ENCODE data around the gene SPTBN4.
"Not testable (repeated sequence)": the region's sequence is repeated elsewhere in the genome, so short reads cannot be mapped to it uniquely, and the experiment has no call there.

Gene SPTBN4

DNA sequence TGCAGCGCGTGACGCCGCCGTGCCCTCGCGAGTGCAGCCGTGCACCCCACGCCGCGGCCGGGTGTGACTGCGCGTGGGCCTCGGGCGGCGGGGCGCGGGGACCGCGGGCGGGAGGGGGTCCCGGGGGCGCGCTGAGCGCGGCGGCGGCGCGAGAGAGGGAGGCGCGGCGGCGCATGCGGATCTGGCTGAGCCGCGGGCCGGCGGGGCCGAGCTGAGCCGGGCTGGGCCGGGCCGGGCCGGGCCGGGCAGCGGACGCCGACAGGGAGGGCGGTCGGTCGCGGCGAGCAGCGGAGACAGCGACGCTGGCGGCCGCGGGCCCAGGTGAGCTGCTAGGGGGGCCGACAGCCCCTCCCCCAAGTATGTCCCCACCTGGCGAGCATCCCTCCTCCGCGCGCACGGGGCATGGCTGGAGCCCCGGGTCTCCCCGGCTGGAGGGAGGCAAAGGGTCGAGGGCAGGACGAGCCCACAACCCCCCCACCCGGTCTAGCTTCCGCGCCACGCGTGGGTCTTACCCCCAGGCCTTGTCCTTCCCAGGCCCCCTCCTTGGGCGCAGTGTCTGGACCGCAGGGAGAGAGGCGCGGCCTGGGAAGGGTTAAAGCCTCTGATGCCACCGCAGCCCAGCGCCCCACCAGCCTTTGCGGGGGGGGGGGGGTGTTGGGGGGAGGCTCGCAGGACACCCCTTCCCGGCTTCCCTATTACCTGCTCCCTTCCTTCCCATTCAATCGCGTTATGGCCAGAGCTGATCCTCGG is at the start of gene SPTBN4:
SPTBN4 (plus strand) TSS at position 17 of the 750 bp plus-strand sequence. CDS start 5,621 bp downstream, outside the sequence.
- DNase-seq (ENCODE audit: low read depth in 2 of 2), result no peak

DNA sequence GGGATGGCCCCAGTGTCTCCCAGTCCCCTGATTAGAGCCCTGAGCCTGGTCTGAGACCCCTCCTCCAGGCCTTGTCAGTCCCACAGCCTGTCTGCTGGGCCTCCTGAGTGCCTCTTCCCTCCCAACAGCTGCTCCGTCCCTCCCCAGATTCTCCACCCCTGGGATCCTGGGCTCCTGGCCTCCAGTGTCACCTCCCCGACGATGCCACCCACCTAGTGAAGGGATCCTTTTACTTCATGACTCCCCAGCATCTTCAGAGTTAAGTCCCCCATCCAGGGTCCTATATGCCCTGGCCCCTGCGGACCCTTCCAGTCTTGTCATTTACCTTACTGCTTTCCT is 49.2 kb upstream of the SPTBN4 start:
- DNase-seq (ENCODE audit: low read depth in 2 of 2), result no peak

DNA sequence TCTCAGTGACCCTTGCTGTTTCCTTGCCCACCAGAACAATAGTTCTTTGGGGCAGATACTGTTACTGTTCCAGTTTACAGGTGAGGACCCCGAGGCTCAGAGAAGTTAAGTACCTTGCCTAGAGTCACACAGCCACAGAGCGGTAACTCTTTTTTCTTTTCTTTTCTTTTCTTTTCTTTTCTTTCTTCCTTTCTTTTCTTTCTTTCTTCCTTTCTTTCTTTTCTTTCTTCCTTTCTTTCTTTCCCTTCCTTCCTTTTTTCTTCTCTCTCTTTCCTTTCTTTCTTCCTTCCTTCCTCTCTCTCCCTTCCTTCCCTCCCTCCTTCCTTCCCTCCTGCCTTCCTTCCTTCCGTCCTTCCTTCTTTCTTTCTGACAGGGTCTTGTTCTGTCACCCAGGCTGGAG is 48.8 kb upstream of the SPTBN4 start:
- no peak for DNase-seq (ENCODE audit: low read depth in 2 of 2)

DNA sequence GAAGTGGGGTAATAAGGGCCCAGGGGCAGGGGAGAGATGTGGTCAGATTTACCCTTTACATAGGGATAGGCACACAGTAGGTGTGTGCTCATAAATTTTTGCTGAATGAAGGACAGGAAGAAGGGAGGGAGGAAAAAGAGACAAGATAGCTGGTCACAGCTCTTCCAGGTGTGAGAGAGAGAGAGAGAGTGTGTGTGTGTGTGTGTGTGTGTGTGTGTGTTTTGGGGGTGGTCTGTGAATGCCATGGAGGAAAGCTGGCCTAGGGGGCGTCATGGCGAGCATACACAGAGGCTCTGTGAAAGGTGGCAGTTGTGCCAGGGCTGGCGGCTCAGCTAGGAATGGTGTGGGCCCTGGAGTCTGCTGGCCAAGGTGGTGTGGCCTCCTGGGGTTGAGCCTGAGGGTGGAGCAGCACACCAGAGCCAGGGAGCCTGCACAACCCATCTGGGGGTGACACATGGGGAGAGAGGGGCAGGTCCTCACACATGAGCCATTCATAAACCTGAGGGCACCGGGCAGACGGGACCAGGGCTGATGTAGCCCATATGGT is 47.7 kb upstream of the SPTBN4 start:
- no peak for DNase-seq (ENCODE audit: low read depth in 2 of 2)

DNA sequence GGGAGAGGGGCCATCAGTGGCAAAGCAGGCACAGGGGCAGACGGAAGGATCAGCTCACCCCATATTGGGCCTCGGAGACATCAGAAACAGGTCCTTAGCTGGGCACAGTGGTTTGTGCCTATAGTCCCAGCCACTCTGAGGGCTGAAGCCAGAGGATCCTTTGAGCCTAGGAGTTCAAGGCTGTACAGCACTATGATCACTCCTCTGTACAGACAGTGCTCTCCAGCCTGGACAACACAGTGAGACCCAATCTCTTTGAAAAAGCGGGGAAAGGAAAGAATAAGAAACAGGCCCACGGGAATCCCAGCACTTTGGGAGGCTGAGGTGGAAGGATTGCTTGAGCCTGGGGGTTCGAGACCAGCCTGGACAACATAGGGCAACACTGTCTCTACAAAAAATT is 47.0 kb upstream of the SPTBN4 start:
- no peak for DNase-seq (ENCODE audit: low read depth in 2 of 2)

DNA sequence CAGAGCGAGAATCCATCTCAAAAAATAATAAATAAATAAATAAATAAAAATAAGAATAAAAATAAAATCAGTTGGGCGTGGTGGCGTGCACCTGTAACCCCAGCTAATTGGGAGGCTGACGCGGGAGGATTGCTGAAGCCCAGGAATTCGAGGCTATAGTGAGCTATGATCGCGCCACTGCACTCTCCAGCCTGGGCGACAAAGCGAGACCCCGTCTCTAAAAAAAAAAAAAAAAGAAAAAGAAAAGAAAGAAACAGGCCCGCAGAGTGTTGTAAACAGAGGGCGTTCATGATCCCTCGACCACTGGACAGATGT is 46.4 kb upstream of the SPTBN4 start:
- DNase-seq (ENCODE audit: low read depth in 2 of 2), result no peak

DNA sequence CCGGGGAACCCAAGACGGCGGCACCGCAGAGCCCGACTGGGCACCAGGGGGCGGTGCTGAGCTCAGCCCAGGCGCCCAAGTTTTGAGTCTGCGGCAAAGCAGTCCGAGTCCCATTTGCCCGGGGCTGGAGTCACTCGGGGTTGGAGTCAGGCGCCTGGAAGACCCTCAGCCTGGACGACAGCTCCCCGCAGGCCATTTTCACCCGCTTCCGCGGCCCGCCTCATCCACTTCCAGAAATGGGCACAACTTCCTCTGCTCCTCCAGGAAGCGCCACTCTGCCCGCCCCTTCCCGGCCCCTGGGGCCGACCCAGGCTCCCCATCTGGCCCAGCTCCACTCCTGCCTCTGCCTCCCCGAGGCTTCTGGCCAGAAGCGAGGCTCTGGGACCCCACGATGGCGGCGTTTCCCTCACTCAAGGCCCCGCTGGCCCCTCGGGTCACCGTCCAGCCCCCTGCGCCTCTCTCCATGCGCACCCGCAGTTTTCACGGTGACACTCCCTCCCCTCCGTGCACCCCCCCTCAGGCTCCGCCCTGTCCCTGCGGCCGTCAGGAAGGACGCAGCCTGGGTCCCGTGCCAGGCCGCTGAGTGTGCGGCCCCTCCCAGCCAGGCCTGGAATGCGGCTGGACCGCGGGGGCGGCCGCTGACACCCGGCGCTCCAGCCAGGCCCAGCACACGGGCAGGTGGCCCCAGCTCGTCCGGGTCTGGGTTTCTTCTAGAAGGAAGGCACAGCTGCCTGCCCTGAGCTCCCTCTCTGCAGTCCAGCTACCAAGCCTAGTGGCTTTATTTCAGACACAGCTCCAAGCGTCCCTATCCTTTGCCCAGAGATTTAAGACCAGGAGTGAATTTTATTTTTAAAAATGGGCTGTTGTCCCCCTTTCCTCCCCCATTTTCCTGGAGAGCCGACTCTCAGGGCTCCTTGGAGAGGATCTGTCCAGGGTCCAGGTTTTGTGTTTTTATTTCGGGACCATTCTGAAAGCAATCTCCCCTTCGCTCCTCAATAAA is 45.7 kb upstream of the SPTBN4 start:
- DNase-seq (ENCODE audit: low read depth in 2 of 2), result peak; percentile 56

DNA sequence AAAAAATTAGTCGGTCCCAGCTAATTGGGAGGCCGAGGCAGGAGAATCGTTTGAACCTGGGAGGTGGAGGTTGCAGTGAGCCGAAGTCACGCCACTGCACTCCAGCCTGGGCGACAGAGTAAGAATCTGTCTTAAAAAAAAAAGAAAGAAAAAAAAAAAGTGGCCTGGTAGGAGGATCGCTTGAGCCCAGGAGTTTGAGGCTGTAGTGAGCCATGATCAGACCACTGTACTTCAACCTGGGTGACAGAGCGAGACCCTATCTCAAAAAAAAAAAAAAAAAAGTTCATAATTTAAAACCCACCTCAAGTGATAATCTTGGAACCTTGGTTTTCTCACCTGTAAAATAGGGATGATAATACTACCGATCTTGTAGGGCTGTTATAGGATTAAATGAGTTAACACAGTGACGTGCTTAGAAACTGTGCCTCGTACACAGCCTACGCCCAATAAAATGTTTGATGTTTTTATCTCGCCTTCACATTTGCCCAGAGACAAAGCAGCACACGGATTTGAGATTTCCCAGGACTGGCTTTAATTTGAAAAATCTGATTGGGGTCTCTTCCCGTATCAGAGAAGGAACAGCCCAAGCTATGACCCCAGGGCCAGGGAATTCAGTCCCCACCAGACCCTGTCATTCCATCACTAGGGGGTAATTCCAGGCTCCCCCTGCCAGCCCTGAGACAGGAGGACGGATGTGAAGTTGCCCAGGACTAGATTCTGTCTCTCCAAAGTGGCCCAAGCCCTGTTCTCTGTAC is 44.6 kb upstream of the SPTBN4 start:
- DNase-seq (ENCODE audit: low read depth in 2 of 2), result no peak

DNA sequence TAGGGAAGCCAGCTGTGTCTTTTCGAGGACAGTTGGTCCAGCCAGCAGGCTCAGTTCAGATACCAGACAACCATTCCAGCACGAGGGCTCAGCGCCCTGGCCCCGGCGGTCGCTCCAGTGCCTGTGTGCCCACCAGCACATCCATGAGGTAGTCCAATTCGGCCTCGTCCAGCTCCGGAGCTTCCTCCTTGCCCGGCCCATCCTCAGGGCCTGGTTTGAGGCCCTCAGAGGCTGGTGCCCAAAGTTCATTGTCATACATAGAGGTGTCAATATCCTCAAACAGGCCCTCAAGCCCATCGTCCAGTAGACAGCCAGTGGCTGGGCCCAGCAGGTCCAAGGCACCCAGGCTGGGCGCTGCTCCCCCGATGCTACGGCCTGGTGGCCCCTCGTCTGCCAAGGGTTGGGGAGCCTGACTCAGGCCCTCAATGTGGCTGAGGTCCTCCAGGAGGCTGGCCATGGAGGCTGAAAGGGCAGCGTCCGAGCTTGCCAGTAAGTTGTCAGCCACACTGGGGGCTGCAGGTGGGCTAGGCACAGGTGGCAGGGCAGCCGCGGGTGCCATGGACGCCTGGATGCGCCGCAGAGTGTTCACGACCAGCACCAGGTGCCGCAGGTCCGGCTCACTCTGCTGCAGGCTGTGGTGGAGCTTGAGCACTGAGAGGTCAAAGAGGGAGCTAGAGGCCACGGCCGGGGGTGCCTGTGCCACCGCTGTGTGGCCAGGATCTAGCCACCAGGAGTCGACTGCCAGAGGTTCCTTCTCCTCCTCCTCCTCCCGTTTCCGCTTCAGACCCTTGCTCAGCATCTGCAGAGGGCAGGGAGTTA is 43.8 kb upstream of the SPTBN4 start:
- DNase-seq (ENCODE audit: low read depth in 2 of 2), result no peak

DNA sequence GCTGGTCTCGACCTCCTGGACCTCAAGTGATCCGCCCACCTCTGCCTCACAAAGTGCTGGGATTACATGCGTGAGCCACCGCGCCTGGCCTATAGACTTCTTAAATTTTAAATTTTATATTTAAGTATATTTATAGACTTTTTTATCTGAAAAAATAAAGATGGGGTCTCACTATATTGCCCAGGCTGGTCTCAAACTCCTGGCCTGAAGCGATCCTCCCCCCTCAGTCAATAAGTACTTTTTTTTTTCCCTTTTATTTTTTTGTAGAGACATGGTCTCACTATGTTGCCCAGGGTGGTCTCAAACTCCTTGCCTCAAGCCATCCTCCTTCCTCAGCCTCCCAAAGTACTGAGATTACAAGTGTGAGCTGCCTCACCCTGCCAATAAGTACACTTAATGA is 42.9 kb upstream of the SPTBN4 start:
- DNase-seq (ENCODE audit: low read depth in 2 of 2), result no peak

DNA sequence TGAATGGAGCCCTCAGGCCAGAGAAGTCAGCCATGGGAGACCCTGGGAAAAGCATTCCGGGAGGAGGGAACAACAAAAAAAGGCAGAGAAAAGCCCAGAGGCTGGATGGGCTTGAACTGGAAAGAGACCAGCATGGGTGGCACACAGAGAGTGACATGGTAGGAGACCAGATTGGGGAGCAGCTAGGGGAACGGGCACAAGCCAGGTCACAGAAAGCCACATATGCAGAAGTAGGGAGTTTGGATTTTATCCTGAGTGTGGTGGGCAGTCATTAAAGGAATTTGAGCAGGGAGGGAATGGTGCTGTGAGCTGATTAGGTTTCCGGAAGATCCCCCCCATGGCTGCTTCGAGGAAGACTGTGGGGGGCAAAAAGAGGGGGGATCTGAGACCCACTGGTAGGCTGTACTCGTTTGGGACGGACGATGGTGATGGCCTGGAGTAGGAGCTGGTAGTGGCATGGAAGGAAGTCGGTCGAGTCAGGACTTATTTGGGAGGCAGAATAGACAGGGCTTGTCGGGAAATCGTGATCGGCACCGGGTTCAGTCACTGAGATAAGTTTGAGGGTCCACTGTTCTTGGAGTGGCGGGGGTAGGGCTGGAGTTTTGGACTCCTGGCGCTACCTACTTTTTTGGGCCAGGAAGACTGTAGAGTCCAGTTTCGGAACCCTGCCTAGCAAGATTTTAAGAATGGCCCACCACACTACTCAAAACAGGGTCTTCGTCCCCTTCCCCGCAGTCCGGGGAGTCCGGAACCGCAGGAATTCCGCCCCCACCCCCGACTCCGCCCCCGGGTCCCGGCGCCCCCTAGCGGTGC is 42.0 kb upstream of the SPTBN4 start:
- no peak for DNase-seq (ENCODE audit: low read depth in 2 of 2)

DNA sequence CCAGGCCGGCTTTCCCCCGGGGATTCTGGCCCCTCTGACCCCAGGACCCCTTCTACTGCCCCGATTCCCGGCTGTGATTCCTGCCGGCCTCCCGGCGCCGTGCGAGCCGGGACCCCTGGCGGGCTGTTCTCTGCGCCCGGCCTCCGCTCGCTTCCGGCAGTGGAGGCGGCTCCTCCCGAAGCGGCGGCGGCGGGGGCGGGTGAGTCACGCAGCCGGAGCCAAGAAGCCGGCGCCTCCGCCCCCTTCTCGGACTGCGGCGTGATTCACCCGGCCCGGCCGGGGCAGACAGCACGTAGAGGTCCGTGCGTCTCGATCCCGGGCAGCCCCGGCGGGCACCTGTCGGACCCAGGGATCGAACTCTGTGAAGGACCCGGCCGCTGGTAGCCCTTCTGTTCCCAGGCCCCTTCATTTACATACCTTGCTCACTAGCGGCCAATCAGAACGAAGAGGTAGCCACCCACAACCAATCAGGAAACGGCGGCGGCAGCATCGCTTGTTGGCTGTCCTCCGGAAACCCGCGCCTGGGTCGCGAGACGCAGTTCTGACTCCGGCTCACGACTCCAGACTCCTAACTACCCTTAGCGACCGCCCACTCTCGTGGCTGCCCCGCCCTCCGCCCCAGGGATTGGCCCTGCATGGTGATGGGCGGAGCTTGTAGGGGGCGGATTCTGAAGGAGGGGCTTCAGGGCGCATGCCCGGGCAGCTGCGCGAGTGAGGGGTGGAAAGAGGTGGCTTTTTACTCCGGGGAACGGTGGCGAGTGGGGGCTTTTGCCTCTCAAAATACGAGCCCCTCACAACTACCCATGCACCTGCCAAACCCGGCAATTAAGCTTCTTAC is 41.1 kb upstream of the SPTBN4 start, which contains the start of gene SERTAD1:
SERTAD1 (minus strand) TSS at position 543 of the 838 bp plus-strand sequence. CDS start 2,446 bp downstream, outside the sequence.
- DNase-seq (ENCODE audit: low read depth in 2 of 2), result peak; percentile 98

DNA sequence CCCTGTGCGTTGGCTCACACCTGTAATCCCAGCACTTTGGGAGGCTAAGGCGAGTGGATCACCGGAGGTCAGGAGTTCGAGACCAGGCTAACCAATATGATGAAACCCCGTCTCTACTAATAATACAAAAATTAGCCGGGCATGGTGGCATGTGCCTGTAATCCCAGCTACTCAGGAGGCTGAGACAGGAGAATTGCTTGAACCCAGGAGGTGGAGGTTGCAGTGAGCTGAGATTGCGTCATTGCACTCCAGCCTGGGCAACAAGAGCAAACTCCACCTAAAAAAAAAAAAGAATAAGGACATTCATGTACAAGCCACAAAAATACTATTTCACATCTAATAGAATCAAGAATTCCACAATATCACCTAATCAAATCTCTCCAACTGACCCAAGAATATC is 38.6 kb upstream of the SPTBN4 start:
- not testable (repeated sequence) for DNase-seq (ENCODE audit: low read depth in 2 of 2)

DNA sequence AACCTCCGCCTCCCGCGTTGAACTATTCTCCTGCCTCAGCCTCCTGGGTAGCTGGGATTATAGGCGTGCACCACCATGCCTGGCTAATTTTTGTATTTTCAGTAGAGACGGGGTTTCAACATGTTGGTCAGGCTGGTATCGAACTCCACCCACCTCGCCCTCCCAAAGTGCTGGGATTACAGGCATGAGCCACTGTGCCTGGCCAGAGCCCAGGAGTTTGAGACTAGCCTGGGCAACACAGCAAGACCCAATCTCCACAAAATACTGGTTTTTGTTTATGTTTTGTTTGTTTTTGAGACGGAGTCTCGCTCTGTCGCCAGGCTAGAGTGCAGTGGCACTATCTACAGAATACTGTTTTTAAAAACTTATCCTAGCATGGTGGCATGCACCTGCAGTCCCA is 36.6 kb upstream of the SPTBN4 start:
- DNase-seq (ENCODE audit: low read depth in 2 of 2), result not testable (repeated sequence)

DNA sequence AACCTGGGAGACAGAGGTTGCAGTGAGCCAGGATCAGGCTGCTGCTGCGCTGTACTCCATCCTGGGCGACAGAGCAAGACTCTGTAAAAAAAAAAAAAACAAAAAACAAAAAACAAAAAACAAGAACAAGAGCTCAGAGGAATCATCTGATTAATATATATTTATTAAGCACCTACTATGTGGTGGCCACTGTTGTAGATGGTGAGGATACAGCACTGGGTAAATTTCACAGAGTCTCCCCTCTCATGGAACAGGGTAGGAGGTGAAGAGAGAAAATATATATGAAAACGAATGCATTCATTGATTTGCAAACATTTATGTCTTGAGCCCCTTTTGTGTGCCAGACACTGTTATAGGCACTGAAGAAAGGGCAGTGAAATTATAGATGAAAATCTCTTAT is 35.1 kb upstream of the SPTBN4 start:
- no peak for DNase-seq (ENCODE audit: low read depth in 2 of 2)

DNA sequence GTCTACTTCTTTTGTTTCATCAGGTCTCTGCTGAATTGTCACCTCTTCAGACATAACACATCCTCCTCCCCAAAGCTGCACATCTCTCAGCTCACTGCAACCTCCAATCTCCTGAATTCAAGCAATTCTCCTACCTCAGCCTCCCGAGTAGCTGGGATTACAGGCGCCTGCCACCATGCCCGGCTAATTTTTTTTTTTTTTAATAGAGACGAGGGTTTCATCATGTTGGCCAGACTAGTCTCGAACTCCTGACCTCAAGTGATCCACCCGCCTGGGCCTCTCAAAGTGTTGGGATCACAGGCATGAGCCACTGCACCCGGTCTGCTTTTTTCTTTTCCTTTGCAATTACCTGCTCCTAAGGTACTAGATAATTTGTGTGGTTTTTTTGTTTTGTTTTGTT is 34.0 kb upstream of the SPTBN4 start:
- not testable (repeated sequence) for DNase-seq (ENCODE audit: low read depth in 2 of 2)

DNA sequence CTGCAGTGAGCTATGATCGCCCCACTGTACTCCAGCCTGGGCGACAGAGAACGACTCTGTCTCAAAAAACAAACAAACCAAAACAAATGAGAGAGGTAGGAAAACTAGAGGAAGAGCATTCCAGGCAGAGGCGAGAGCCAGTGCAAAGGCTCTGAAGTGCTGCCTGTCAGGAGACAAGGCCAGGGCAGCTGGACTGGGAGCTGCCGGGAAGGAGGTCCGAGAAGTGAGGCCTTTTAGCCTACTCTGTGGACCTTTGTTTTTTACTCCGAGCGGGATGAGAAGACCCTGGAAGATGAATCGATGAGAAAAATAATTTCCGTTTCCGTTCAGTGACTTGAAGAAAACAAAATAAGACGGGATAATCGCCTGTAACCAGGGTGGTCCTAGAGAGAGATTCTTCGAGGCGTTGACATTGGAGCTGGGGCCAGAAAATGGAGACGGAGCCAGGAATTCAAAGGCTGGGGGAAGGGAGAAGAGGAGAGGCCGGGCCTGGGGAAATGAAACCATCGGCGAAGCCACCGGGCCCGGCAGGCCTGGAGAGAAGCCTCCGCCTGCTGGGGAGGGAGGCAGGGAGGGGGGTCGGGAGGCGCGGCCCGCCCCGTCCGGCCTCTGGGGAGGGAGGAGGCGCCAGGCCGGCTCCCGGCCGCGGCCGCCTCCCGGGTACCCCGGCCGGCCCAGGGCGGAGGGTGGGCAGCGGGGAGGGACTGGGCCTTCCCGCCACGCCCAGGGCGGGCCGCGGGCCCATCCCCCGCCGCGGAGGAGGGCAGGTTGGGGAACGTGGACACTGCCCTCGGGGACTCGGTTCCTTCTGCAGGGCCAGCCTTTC is 33.2 kb upstream of the SPTBN4 start:
- DNase-seq (ENCODE audit: low read depth in 2 of 2), result peak; percentile 82 to 83

DNA sequence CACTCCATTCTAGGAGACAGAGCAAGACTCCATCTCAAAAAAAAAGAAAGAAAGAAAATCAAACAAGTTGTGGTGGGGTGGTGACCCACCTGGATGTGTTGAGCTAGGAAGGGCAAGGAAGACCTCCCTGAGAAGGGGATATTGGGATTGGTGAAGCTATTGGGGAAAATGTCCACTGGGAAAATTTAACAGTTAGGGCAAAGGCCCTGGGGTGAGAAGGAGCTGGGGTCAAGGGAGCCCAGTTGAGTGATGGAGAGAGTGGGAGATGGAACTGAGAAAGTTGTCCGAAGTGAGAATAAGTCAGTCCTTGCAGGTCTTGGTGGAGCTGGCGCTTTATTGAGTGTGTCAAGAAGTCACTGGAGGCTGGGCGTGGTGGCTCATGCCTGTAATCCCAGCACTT is 28.5 kb upstream of the SPTBN4 start:
- no peak for DNase-seq (ENCODE audit: low read depth in 2 of 2)

Data from fibroblast of skin of left quadriceps (primary cell).